HG03064 (cell line): ENCODE measurements around the gene LTBP3.

Source experiments
- ATAC-seq: cut with Tn5 transposase; IDR thresholded peaks from one replicate; pipeline ENCODE4 v1.9.1; 2021; ENCODE audit warnings: low read depth; ENCODE audit not compliant: unreplicated experiment

The LTBP3 gene

DNA sequence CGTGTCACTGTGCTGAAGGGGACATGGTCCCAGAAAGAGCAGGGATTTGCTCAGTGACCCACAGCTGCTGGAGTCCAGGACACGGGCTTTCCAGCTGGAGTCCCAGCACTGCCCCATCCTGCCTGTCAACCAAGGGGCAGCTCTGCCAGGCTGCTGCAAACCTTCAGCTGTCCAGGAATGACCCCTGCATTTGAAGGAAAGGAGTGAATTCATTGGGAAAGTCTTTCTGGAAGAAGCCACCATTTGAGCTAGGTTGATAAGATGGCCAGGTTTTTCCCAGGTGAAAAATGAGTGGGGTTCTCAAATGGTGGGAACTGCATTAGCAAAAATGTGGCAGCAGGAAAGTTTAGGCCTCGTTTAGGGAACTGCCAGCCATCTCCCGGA lies 28.1 kb upstream of the LTBP3 start:
- ATAC-seq = no peak

DNA sequence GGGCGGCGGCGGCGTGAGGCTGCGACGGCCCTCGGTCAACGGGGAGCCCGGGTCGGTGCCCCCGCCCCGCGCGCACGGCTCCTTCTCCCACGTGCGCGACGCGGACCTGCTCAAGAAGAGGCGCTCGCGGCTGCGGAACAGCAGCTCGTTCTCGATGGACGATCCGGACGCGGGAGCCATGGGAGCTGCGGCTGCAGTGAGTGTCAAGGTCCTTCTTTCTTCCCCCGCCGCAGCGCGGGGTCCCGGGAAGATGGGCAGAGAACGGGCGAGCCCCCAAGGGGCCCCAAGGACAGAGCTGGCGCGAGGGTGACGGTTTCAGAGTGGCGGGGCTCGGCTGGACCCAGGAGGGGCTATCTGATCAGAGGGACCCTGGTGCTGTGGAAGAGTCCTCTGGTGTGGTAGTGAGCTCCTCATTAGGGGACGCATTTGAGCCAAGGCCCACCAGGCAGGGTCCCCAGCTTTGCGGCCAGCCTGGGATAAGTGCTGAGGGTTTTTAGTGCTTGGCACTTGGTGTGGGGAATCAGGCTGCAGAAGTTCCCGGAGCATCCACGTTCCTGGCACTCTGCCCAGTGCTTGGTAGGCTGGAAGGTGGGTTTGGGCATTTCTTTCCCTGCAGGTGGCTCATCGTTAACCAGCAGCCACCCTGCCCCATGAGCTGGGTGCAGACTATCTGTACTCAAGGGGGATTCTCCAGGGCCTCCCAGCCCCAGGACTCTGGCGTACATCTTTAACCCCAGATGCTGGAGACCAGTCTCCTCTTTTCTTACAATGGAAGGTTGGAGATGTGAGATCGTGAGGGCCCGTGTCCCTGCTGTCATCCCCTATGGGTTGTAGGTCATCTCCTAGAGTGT lies 27.5 kb upstream of the LTBP3 start:
- no peak for ATAC-seq

DNA sequence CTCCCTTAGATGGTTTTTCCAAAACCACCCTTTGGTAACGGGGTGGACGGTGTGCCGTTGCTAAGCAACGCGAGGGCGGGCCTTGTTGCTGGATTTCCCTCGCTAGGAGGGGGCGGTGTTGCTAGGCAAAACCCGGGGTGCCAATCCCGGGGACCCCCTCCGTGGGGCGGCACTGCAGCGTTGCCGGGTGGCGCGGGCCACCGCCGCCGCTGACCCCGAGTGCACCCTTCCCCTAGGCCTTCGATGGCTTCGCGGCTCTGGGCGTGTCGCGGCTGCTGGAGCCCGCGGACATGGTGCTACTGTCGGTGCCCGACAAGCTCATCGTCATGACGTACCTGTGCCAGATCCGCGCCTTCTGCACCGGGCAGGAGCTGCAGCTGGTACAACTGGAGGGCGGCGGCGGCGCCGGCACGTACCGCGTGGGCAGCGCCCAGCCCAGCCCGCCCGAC lies 26.6 kb upstream of the LTBP3 start:
- ATAC-seq = no peak

DNA sequence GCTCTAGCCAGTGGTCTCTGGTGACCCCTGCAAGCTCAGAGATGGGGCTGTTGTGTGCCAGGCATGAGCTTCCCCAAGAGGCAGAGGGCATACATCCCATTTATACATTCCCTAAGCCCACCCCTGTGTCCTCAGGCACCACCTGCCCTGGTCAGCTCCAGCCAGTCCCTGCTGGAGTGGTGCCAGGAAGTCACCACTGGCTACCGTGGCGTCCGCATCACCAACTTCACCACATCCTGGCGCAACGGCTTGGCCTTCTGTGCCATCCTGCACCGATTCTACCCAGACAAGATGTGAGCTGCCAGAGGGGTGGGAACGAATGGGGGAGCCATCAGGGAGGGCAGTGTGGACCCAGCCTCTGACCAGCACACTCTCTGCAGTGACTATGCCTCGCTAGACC lies 25.9 kb upstream of the LTBP3 start:
- ATAC-seq = no peak

DNA sequence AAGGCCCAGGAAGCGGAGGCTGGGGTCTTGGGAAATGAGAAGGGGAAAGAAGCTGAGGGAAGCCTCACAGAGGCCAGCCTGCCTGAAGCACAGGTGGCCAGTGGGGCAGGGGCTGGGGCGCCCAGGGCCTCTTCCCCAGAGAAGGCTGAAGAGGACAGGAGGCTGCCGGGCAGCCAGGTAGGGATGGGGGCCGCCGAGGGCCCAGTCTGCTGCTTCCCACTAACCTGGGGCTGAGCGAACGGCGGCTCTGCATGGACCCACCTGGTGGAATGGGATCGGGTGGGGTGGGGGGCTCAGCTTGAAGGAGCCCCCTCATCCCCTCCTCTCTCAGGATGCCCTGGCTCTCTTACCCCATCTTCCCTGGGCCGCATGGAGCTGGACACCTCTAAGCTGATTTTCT lies 25.4 kb upstream of the LTBP3 start:
- no peak for ATAC-seq

DNA sequence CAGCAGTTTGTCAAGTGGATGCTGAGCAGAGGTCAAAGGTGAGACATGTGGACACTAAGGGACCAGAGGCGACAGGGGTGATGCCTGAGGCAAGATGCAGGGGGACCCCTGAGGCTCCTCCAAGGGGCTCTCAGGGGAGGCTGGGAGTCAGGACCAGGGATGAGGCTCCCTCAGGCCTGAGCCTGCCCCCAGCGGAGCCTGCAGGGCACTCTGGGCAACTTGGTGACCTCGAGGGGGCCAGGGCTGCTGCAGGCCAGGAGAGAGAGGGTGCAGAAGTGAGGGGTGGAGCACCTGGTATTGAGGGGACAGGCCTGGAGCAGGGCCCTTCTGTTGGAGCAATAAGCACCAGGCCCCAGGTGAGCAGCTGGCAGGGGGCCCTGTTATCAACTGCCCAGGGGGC lies 23.8 kb upstream of the LTBP3 start:
- no peak for ATAC-seq

DNA sequence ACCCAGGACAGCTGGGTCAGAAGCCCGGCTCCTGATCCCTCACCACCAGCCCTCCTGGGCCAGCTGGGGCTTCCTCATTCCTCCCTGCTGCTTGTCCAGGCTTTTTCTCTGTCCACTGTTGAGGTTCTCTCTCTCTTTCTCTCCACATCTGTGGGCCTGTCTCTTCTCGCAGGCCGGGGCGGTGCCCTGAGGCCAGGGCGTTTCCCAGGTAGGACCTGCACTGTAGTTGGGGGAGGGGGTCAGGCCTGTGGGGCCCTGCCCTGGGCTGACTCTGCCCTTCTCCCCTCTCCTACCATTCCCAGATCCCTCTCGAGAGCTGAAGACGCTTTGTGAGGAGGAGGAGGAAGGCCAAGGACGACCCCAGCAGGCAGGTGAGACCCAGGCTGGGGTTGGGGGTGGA lies 22.6 kb upstream of the LTBP3 start:
- no peak for ATAC-seq

DNA sequence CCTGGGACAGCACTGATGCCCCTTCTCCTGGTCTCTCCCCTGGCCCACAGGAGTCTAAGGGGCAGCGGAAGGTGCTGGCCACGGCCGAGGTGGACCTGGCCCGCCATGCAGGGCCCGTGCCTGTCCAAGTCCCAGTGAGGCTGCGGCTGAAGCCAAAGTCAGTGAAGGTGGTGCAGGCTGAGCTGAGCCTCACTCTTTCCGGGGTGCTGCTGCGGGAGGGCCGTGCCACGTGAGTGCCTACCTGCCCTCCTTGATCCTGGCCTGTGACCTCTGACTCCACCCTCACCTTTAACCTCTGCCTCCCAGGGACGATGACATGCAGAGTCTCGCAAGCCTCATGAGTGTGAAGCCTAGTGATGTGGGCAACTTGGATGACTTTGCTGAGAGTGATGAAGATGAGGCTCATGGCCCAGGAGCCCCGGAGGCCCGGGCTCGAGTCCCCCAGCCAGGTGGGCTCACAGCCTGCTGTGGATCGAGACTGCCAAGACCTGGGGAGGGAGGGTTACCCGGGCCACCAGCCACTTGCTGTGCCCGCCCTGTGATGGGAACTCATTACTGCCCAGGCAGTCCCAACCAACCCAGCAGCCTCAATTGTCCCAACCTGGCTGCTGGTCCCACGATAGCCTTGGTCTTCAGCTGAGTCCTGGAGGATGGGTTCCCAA lies 22.0 kb upstream of the LTBP3 start:
- no peak for ATAC-seq

DNA sequence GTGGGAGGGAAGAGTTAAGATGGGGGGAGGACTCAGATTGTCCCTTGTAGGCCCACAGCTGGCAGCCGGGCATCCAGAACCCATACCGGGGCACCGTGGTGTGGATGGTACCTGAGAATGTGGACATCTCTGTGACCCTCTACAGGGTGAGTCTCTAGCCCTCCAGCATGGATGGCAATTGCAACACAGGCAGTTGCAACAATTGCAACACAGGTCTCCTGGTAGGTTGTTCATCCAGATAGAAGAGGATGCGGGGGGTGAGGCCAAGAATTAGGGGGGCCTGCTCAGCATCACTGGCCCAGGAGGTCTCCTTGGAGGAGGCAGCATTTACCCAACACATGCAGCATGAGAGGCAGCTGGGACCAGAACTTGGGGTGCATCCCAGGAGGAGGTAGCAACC lies 21.1 kb upstream of the LTBP3 start:
- ATAC-seq = no peak

DNA sequence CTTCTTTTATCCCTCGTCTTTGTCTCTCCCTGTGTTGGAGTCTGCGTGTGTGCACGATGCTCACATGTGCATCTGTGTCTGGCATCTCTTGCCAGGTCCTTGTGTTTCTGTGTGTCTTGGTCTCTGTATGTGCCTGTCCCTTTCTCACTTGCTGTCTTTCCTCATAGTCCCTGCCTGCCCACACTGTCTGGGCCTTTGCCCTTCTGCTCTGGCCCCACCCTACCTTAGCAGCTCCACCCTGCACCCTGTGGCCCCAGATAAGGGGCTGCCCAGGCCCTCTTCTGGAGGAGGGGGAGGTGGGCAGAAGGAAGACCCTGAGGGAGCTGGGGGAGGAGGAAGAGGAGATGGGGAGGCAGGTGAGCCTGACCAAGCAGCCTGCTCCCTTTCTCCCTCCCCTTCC lies 20.5 kb upstream of the LTBP3 start:
- no peak for ATAC-seq

DNA sequence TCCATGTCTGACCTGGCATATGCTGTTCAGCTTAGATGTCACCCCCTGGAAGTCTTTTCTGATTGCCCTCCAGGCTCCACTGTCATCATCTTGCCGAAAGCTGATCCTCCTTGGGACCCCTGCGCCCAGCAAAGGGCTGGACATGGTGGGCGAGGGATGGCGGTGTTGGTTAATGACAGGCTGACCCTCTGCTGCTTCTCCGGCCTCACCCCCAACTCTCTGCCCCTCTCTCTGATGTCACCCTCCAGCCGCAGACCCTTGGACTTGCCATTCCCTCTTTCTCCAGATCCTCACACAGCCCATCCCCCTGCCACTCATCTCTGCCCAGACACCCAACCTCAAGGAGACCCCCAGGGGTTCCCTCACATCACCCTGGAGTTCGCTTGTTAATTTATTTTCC lies 20.0 kb upstream of the LTBP3 start:
- no peak for ATAC-seq

DNA sequence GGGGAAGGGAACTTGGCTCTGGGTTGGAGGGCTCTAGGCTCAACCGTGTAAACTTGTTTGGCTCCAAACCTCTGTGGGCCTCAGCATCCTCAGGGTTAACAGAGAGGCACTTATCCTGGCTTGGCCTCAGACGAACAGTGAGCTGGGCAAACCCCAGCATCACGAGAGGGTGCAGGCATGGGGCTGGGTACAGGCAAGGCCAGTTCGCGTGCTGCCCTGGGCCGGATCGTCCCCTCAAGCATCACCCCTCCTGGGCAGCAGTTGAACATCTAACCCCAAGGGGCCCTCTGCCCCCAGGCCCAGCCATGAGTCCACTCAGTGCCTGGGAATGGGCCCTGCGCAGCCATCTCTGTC lies 19.6 kb upstream of the LTBP3 start:
- ATAC-seq = no peak

DNA sequence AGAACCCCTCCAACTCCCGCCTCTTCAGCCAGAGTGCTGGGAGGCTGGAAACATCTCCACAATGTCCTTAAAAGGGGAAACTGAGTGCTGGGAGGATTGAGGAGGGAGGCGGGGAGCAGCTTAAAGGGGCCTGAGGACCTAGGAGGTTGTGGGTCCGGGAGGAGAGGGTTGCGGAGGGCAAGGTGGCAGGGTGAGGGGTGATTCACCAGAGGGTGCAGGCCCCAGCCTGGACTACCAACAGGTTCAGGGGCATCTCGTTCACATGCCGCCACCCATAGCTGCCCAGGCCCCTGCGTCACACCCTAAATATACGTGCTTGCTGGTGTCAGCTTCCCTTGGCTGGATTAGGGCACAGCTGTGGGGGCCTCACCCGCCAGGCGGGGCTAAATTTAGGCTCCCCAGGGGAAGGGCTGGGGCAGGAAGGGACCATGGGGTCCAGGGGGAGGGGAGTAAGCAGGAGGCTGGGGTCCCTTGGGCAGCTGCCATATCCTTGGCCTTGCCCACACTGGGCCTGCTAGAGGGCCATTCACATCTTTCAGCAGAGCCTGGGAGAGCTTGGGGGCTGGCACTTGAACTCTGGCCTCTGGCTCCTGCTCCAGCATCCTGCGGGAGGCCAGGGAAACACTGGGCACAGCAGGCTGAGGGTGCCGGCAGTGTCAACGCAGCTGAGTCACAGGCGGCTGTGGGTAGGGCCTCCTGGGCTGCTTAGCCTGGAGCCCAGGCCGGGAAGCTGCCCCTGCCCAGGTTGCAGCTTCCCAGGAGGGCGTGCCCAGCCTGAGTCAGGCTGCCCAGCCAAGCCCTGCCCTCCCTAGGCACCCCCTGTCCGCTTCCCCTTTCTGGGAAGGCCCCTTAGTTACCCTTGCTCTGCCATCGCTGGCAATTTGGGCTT lies 19.0 kb upstream of the LTBP3 start:
- ATAC-seq = no peak

DNA sequence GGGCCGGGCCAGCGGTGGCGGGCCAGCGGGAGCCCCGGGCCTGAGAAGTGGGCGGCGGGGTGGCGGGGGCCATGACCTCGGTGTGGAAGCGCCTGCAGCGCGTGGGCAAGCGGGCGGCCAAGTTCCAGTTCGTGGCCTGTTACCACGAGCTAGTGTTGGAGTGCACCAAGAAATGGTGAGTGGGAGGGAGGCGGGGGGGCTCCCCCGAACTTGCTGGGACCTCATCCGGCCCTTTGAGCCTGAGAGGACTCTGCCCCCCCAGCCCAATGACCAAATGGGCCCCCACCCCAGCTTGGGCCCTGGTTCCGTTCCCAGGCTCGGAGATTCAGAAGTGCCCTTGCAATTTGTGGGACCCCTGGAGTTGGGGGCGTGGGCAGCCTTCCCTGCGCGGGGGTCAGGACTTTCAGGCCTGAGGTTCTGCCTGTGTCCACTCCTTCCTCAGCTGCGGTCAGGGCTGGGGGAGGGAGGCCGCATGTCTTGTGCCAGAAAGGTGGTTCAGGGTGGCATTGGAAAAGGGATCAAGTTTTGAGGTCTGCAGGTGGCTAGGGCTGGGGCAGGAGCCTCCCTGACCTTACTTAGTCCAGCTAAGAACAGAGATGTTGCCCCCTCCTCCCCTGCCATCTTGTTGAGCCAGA lies 18.2 kb upstream of the LTBP3 start:
- no peak for ATAC-seq

DNA sequence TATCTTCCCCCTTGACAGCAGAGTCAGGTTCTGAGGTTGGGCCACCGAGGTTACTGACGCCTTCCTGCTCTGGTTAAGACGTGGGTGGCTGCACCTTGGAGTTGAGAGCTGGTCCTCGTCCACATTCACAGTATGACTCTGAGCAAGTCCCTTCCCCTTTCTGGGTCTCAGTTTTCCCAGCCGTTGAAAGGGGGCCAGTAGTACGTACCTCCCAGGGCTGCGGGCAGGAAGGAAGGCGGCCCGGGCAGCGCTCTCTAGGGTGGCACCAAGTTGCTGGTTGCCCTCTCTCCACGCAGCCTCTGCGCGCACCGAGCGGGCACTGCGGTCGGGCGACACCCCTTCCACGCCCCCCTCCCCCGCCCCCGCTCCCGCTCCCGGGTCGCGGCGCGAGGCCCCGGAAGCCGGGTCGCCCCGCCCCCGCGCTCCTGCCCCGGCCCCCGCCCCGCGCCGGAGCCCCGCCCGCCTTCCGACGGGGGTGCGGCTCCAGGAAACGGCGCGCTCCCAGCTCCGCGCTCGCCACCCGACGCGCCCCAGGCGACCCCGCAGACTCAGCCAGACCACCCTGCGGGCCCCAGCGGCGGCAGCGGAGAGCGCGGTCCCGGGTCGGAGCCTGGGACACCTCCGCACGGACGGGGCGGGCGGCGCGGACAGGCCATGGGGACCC lies 17.5 kb upstream of the LTBP3 start, which contains the start of gene EHBP1L1:
Gene EHBP1L1 (plus strand): TSS at position 486 of the 664 bp plus-strand sequence. CDS start 250 bp downstream, outside the sequence.
- no peak for ATAC-seq

DNA sequence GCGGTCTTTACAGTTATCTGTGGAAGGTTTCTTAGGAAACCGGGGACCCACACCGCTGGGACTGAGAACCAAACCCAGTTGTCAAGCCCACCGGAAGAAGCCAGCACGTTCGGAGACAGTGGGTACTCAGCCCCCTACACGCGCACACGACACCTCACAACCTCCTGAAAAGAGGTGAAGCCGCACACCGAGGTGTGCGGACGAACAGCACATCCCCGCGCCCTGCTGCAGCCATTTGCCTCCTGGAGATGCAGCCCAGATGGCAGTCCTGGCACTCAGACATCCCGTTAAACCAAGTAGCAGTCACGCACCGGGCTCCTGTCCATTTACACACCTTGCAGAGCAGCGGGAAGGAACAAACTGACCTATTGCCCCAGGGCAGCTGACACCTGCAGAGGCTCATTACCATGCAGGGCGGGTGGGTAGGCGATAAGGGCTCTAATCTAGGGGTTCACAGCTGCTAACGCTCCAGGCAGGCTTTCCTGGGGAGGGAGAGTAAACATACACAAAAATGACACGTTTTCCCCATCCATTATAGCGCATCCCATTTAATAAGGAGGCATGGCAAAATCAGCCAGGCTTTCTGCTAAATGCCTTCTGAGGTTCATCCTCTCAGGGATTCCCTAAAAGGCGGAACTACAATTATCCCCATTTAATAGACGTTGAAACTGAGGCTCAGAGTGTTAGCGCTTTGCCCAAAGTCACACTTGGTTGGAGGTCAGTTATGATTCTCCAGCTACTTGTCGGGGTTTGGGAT lies 16.8 kb upstream of the LTBP3 start:
- no peak for ATAC-seq

DNA sequence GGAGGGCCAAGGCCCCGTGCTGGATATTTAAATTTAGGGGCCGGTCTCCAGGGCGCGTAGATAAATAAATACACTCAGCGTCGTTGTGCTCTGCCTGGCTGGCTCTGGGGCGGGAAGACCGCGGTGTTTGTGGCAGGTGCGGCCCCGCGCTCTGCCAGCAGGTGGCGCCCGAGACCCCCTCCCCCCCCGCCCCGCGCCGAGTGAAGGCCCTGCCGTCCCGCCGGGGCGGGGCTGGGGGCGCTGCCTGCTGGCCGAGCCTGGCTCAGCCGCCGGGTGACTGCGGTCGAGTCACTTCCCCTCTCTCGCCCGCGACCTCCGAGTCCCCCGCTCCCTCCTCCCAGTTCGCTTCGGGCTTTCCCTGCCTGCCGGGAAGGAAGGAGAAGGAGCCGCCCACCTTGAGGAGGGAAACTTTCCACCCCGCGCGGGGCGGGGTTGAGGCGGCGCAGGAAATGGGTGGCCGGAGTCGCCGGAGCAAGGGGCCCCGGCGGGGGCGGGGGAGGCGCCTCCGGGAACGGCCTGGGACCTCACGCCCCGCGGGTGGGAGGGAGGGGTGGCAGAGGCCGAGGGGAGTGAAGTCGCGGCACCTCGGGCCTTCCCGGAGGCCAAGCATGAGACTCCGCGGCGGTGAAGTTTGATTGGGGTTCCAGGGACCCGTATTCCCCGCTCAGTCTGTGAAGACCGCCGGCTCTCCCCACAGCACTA lies 16.1 kb upstream of the LTBP3 start:
- ATAC-seq = no peak

DNA sequence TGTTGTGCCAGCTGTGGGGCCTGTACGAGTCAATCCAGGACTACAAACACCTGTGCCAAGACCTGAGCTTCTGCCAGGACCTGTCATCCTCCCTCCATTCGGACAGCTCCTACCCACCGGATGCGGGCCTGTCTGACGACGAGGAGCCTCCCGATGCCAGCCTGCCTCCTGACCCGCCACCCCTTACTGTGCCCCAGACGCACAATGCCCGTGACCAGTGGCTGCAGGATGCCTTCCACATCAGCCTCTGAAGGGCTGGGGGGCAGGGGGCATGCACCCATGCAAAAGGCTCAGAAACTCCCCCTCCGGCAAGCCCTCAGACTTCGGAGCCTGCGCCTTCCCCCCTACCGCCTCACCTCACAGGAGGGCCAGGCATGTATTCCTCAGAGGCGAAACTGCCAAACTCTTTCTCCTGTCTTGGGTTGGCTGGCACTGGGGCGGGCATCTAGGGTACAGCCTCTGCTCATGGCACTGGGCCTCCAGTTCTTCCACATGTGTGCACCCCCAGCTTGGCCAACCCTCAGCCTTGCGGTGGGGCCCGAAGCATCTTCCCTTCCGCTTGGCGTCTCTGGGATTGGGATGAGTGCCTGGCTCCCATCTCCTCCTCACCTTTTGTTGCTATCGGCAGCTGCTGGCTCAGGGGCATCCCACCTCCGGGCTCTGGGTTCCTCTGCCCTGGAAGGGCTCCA lies 15.4 kb upstream of the LTBP3 start:
- no peak for ATAC-seq
